GM21526 (cell line): ENCODE measurements around the gene UFM1.
"Not testable (repeated sequence)": the region's sequence is repeated elsewhere in the genome, so short reads cannot be mapped to it uniquely, and the experiment has no call there.

ENCODE experiments used
- ATAC-seq: cut with Tn5 transposase; IDR thresholded peaks from one replicate; pipeline ENCODE4 v1.9.1; 2021; ENCODE audit warnings: moderate library complexity; ENCODE audit not compliant: unreplicated experiment, low FRiP score

The UFM1 gene

GRCh38 chr13:38349390-38350113 lies at the start of gene UFM1:
Gene UFM1 (plus strand): TSS chr13:38349851. CDS start chr13:38349920, 69 bp downstream.
- peak; percentile 94 for ATAC-seq

- ATAC-seq: no peak
Observed at GRCh38 chr13:38301236-38301635, 48.4 kb upstream of the UFM1 start.

GRCh38 chr13:38303816-38304320 lies 45.8 kb upstream of the UFM1 start:
- ATAC-seq: no peak

- ATAC-seq: no peak
Observed at GRCh38 chr13:38308736-38309135, 40.9 kb upstream of the UFM1 start.

GRCh38 chr13:38309397-38309796 lies 40.3 kb upstream of the UFM1 start:
- ATAC-seq: no peak

- not testable (repeated sequence) for ATAC-seq
Observed at GRCh38 chr13:38311175-38311574, 38.5 kb upstream of the UFM1 start.

GRCh38 chr13:38316129-38316528 lies 33.5 kb upstream of the UFM1 start:
- no peak for ATAC-seq

GRCh38 chr13:38321654-38322053 lies 28.0 kb upstream of the UFM1 start:
- ATAC-seq: no peak

- ATAC-seq: no peak
Observed at GRCh38 chr13:38325426-38325825, 24.2 kb upstream of the UFM1 start.

- no peak for ATAC-seq
Observed at GRCh38 chr13:38328699-38329098, 21.0 kb upstream of the UFM1 start.

GRCh38 chr13:38334845-38335244 lies 14.8 kb upstream of the UFM1 start:
- ATAC-seq: no peak

- ATAC-seq: no peak
Observed at GRCh38 chr13:38338089-38338488, 11.6 kb upstream of the UFM1 start.

- no peak for ATAC-seq
Observed at GRCh38 chr13:38340624-38341023, 9.0 kb upstream of the UFM1 start.

- no peak for ATAC-seq
Observed at GRCh38 chr13:38341149-38341692, 8.4 kb upstream of the UFM1 start.

- ATAC-seq: no peak
Observed at GRCh38 chr13:38346764-38347163, 2.9 kb upstream of the UFM1 start.

GRCh38 chr13:38348861-38349389 lies 726 bp upstream of the UFM1 start:
- ATAC-seq: peak; percentile 18

- ATAC-seq: peak; percentile 39
Observed at GRCh38 chr13:38350114-38350617, 515 bp downstream of the UFM1 start.

- no peak for ATAC-seq
Observed at GRCh38 chr13:38355595-38356119, 6.0 kb downstream of the UFM1 start.

- ATAC-seq: no peak
Observed at GRCh38 chr13:38358684-38359083, 9.0 kb downstream of the UFM1 start.

- ATAC-seq: no peak
Observed at GRCh38 chr13:38361542-38362262, 12.1 kb downstream of the UFM1 start.

GRCh38 chr13:38363219-38363618 lies 13.6 kb downstream of the UFM1 start:
- no peak for ATAC-seq
